HK-2 (cell line): ENCODE measurements around the gene LPP.

Source experiments
- DNase-seq: peaks from one replicate; pipeline ENCODE4 v3.0.0-alpha.2; 2018; ENCODE audit not compliant: unreplicated experiment

LPP gene

DNA sequence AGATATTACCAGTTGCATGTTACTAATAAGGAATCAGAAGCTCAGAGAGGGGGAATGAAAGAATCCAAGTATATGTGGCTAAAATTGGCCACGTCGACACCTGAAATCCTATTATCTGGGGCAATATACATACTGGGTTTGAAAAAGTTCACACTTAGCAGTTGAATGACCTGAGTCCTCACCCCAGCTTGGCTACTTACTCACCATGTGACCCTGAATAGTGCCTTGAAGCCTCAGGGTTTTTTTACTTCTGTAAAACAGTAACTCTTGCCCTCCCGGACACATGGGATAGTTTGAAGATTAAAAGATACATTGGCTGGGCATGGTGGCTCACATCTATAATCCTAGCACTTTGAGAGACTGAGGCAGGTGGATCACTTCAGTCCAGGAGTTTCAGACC lies 675.6 kb downstream of the LPP start:
- DNase-seq, result peak; percentile 11

DNA sequence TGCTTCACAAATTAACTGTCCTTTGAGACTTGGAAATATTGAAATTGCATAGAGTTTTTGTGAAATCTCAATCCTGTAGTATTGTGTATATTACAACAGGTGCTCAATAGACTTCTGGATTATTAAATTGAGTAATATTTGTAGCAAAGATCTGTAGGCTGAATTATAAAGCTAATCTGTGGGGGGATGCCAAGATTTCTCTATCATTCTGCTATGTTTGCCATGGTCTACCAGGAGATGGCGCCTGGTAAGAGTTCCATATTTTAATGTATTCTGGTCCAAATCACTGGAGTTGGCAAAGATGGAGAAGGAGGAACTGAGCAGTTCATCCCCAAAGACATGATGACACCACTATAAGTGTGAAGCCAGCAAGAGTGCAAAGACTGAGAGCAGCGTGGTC lies 676.9 kb downstream of the LPP start:
- DNase-seq, result no peak

DNA sequence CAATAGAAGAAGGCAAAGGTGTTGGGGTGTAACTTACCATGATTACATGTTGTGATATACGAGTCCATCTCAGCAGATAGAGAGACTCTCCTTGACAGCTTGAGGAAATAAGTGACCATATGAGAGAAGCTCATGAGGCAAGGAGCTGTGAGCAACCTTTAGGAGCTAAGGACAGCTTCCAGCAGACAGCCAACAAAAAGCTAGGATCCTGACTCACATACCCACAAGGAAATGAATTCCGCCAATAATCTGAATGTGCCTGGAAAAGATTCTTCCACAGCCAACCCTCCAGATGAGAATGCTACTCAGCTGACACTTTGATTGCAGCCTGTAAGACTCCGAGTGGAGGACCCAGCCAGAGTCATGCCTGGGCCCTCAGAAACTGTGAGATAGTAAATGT lies 678.2 kb downstream of the LPP start:
- DNase-seq, result no peak

- no peak for DNase-seq
These were observed 679.2 kb downstream of the LPP start for GRCh38 chr3:188832961-188833721.

GRCh38 chr3:188834349-188834748 lies 680.4 kb downstream of the LPP start:
- DNase-seq, result no peak

GRCh38 chr3:188839187-188839695 lies 685.3 kb downstream of the LPP start:
- DNase-seq, result no peak

GRCh38 chr3:188840290-188840689 lies 686.3 kb downstream of the LPP start:
- DNase-seq, result no peak

DNA sequence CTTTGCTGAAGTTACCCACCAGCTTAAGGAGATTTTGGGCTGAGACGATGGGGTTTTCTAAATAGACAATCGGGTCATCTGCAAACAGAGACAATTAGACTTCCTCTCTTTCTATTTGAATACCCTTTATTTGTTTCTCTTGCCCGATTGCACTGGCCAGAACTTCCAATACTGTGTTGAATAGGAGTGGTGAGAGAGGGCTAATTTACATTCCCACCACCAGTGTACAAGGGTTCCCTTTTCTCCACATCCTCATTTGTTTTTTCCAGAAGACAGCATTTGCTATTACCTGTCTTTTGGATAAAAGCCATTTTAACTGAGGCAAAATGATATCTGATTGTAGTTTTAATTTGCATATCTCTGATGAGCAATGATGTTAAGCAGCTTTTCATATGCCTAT lies 687.9 kb downstream of the LPP start:
- DNase-seq, result no peak

- no peak for DNase-seq
These were observed 688.7 kb downstream of the LPP start for GRCh38 chr3:188842639-188843038.

GRCh38 chr3:188844096-188844495 lies 690.1 kb downstream of the LPP start:
- DNase-seq, result no peak

DNA sequence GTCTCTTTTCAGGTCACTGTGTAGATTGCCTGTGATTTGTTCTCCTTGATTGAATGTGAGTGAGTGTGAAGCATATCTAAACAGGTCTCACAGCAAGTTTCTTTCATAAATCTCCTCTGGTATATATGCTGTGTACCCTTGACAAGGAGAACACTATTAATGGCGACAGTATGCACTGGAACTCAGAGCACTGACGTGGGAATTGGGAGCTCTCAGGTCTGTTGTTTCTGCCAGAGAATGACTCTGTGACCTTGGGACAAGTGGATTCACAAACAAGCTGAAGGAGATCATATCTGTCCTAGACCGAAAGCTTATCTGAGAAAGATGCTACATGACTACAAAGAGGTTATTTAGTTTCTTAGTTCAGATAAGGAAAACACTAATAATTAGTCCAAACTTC lies 691.6 kb downstream of the LPP start:
- DNase-seq, result no peak

- no peak for DNase-seq
These were observed 695.0 kb downstream of the LPP start for GRCh38 chr3:188848947-188849346.

DNA sequence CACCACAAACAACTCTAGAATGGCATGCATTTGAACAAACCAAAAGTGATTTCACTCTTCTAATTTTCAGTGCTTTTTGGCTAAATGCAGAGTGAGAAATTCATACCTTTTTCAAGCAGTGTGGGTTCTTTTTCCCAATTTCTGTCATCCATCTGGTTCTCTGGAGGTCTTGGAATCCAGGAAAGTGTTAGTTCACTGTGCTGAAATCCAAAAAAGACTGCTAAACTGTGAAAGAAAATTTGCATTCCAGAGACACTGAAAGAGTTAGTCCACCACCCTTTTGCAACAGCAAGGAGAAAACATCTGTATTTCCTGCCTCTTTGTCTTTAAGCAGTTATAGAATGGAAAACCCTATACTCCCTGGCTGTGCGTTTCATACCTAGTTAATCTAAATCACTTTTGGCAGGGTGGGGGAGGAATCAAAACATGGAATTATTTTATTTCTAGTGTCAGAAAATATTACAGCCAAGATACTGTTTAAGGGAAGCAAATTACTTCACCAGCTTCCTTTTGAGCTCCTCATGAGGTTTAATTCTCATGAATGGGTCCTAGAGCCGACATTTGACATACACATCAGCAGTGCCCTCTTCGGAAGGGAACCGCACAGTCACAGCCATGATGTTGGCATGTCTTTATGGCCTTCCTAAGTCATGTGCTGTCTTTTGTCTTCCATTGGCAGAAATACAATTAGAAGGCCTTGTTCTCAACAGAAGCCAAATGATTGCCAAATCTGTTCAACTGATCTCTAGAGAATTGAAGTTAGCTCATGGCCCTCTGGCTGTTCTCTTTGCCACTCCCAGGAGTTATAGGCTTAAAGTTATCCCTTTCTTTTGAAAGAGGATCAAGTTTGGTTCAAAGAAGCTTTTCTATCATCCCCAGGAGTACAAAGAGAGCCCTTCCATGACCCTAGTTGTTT lies 700.2 kb downstream of the LPP start:
- DNase-seq, result no peak

DNA sequence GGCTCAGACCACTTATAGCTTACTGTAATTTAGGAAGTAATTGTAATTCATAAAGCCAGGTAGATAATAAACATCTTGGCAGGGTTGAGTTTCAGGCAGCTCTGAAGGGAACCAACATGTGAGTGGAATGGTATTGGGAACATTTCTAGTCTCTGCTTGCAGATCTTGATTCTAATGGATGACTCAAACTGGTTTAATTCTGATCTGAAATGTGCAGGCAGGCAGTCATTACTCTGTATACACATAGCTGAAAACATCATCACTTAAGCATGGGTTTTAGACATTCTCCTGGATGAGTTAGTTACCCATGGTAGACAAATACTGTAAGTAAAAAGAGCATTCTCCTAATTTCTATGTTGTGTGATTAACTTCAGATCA lies 700.8 kb downstream of the LPP start:
- no peak for DNase-seq

- DNase-seq, result no peak
These were observed 701.7 kb downstream of the LPP start for GRCh38 chr3:188855675-188856074.

DNA sequence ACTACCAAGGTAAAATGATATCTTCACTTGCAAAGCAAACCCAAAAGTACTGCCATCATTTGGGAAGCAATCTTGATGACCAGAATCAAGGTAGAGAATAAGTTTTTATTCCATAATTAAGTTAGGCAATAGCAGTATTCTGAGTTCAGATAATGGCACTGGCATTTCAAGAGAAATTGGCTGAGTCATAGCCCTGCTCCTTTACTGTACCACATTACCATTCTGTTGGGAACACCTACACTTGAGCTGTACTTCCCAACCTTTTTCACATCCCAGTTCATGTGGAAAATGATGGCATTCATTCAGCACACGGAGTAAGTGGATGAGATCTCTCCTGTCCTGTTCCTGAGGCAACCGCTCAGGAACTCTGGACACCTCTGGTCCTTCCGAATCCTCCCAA lies 706.2 kb downstream of the LPP start:
- DNase-seq, result no peak

GRCh38 chr3:188861842-188862744 lies 708.1 kb downstream of the LPP start:
- no peak for DNase-seq

DNA sequence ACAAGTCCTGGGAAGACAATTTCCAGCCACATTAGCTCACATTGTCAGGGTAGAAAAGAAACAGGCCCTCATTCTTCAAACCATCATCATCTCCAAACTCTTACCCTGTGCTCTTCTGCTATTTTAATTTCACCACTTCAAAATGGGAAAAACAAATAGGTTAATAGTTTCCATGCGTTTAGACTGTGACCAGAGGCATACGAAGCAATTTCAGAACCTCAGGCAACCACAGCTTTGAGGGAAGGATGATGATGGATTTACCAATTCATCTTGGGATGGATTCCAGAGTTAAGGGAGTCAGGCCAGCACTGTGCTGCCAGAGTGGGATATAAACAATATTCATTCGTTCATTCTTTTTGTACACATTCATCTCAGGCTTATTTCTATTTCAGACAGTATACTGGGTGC lies 710.0 kb downstream of the LPP start:
- no peak for DNase-seq

DNA sequence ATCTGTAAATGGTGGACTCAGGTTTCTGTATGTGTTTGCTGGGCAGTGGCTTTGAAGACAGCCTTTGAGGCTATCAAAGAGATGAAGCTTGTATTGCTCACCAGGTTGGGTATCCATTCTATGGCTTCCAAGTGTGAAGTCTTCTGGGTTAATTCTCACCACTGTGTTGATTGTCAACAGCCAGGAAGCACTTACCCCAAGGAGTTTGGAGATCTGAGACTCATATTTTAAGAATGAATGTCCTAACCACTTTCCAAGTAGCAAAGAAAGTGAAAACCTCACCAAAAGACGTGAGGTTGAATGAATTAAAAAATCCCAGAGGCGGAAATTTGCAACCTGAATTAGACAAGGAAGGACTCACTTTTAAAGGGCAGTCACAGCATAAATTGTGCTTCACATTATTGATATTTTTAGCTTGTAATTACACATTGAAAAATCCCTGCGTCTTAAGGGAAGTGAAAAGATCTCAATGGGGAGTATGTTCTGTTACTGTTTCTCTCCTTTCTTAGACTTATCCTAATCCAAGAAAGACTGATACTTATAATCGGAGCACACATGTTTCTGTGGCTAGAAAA lies 713.8 kb downstream of the LPP start:
- no peak for DNase-seq

DNA sequence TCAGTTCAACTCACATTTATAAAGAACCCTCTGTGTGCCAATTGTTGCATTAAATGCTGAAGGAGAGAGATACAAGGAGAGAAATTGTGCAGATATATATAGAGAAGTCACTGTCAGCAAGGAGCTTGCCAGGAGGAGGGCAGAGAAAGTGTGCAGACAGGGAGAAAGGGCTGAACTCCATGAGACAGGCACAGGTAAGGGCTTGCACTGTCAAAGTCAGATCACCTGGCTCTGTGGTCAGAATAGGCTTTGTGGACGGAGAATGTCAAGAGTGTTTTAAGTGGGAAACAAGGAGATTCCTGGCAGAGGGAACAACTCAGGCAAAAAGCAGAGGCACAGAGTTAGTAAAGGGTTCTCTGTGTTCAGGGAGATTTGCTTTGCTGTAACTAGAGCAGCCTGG lies 714.8 kb downstream of the LPP start:
- no peak for DNase-seq

GRCh38 chr3:188869628-188870027 lies 715.7 kb downstream of the LPP start:
- DNase-seq, result no peak

- no peak for DNase-seq
These were observed 716.5 kb downstream of the LPP start for GRCh38 chr3:188870431-188870830.
